Calu3 (cell line): ENCODE data around the gene TENM4. TPM values are rescaled to one million over a fixed set of nuclear protein-coding genes. Genes with fewer than 3 reads are reported as not detected.

Experiments used
- BruUV-seq: library from RNA; stranded (reverse); fragments of 400-500 nt; replicated peaks from 2 replicates; lab custom pipeline; 2021; lab: Mats Ljungman, UMichigan
- CTCF ChIA-PET: fragments of 300-600 bp; sonication (Branson Sonifier 250); formaldehyde crosslinking; loops from one replicate; lab custom pipeline; 2022; ENCODE audit warnings: antibody characterized with exemption; lab: Charles Lee
- DNase-seq: peaks from one replicate; pipeline ENCODE4 v3.0.0; 2022
- H3K27ac Mint-ChIP-seq: one replicate; pipeline ENCODE4 v1.8.0; 2022; ENCODE audit warnings: mixed read lengths; ENCODE audit not compliant: unreplicated experiment
- H3K27me3 Mint-ChIP-seq: one replicate; pipeline ENCODE4 v1.8.0; 2022; ENCODE audit warnings: mixed read lengths; ENCODE audit not compliant: unreplicated experiment
- H3K36me3 Mint-ChIP-seq: one replicate; pipeline ENCODE4 v1.8.0; 2022; ENCODE audit warnings: mild to moderate bottlenecking, moderate library complexity, mixed read lengths; ENCODE audit not compliant: insufficient read depth, unreplicated experiment
- H3K4me1 Mint-ChIP-seq: one replicate; pipeline ENCODE4 v1.8.0; 2022; ENCODE audit warnings: mild to moderate bottlenecking, low read depth, mixed read lengths; ENCODE audit not compliant: unreplicated experiment
- H3K4me3 Mint-ChIP-seq: one replicate; pipeline ENCODE4 v1.8.0; 2022; ENCODE audit warnings: mild to moderate bottlenecking, low read depth, moderate library complexity, mixed read lengths; ENCODE audit not compliant: unreplicated experiment
- H3K9me3 Mint-ChIP-seq: one replicate; pipeline ENCODE4 v1.8.0; 2022; ENCODE audit warnings: low read depth, mixed read lengths; ENCODE audit not compliant: unreplicated experiment
- CTCF ChIP-seq: fragments of 200-600 bp; IDR thresholded peaks from one replicate; pipeline ENCODE4 v1.8.0; 2022; ENCODE audit warnings: antibody characterized with exemption; ENCODE audit not compliant: unreplicated experiment
- intact Hi-C: fragments of 100-400 bp; cut with micrococcal nuclease; formaldehyde crosslinking; loops from one replicate; pipeline ENCODE4 v1.10.0; 2022; ENCODE audit not compliant: unreplicated experiment
- total RNA-seq: library from RNA; stranded (reverse); gene quantifications from 2 replicates; pipeline ENCODE4 v1.2.3, GENCODE V29; 2022

Gene TENM4
- total RNA-seq, 1 experiment from 2014 or later = not detected

- Mint-ChIP-seq H3K4me1 (no peaks in the 10 kb centered on the region), H3K27ac (no peak overlapping the region), H3K36me3 (no peaks in the 10 kb centered on the region), H3K4me3 (no peak overlapping the region), H3K9me3 (no peaks in the 10 kb centered on the region), H3K27me3 (peaks cover 30% of the 10 kb centered on the region)
- BruUV-seq = no TSS peak
- CTCF ChIA-PET = no interaction called here
- no peak for TF ChIP-seq CTCF
- intact Hi-C loops = no loop called here
- no peak for DNase-seq
Observed at GRCh38 chr11:78931891-78932290, 508.9 kb downstream of the TENM4 start.

GRCh38 chr11:78930810-78931523 is 509.9 kb downstream of the TENM4 start:
- BruUV-seq = no TSS peak
- Mint-ChIP-seq H3K27ac (no peak overlapping the region), H3K36me3 (no peaks in the 10 kb centered on the region), H3K9me3 (no peaks in the 10 kb centered on the region), H3K27me3 (peaks cover 30% of the 10 kb centered on the region), H3K4me1 (no peaks in the 10 kb centered on the region), H3K4me3 (no peak overlapping the region)
- TF ChIP-seq CTCF = no peak
- intact Hi-C loops = no loop called here
- no peak for DNase-seq
- CTCF ChIA-PET = no interaction called here

- Mint-ChIP-seq H3K27me3 (peaks cover 30% of the 10 kb centered on the region), H3K4me3 (no peak overlapping the region), H3K36me3 (no peaks in the 10 kb centered on the region), H3K9me3 (no peaks in the 10 kb centered on the region), H3K4me1 (no peaks in the 10 kb centered on the region), H3K27ac (no peak overlapping the region)
- intact Hi-C loops = no loop called here
- no peak for DNase-seq
- TF ChIP-seq CTCF = no peak
- CTCF ChIA-PET = no interaction called here
- BruUV-seq = no TSS peak
Observed at GRCh38 chr11:78929906-78930220, 511.0 kb downstream of the TENM4 start.

- no peak for TF ChIP-seq CTCF
- Mint-ChIP-seq H3K27ac (no peak overlapping the region), H3K27me3 (peaks cover 30% of the 10 kb centered on the region), H3K9me3 (no peaks in the 10 kb centered on the region), H3K36me3 (no peaks in the 10 kb centered on the region), H3K4me3 (no peak overlapping the region), H3K4me1 (no peaks in the 10 kb centered on the region)
- DNase-seq = no peak
- BruUV-seq = no TSS peak
- CTCF ChIA-PET = no interaction called here
- intact Hi-C loops = no loop called here
Observed at GRCh38 chr11:78929207-78929905, 511.5 kb downstream of the TENM4 start.
